Transverse colon (tissue), 4 donors: ENCODE data around the gene PFN2. TPM values are rescaled to one million over a fixed set of nuclear protein-coding genes. Genes with fewer than 3 reads are reported as not detected.

Experiments used
- DNase-seq: peaks from one replicate; pipeline ENCODE4 v3.0.0-alpha.2; 2019
- H3K27ac ChIP-seq, 4 donors: fragments of 200-600 bp; sonication (generic); 2 replicates each; pipeline ENCODE4 v1.5.1; 2016 to 2018; ENCODE audit warnings: inconsistent platforms in 4 of 4
- H3K27me3 ChIP-seq: fragments of 200-600 bp; sonication (generic); 2 replicates; pipeline ENCODE4 v1.5.1; 2017; ENCODE audit warnings: inconsistent platforms
- H3K36me3 ChIP-seq, 4 donors: fragments of 200-600 bp; sonication (generic); 2 replicates each; pipeline ENCODE4 v1.5.1; 2017 to 2019; ENCODE audit warnings: inconsistent platforms in 4 of 4
- H3K4me1 ChIP-seq, 4 donors: fragments of 200-600 bp; sonication (generic); 2 replicates each; pipeline ENCODE4 v1.5.1; 2017 to 2020; ENCODE audit warnings: inconsistent platforms in 4 of 4
- H3K4me3 ChIP-seq, 4 donors: fragments of 200-600 bp; sonication (generic); 1 replicate in 1 of 4; 2 replicates in 3 of 4; pipeline versions ENCODE4 v1.5.1 to v1.6.1; 2017 to 2019; ENCODE audit warnings: inconsistent platforms in 4 of 4
- H3K9me3 ChIP-seq, 2 donors: fragments of 200-600 bp; sonication (generic); 2 replicates each; pipeline ENCODE4 v1.5.1; 2017 to 2019; ENCODE audit warnings: inconsistent platforms in 2 of 2
- EP300 ChIP-seq: sonication (generic); formaldehyde crosslinking; IDR thresholded peaks from one replicate; pipeline ENCODE4 v1.6.1; 2017; ENCODE audit warnings: antibody characterized with exemption, low read depth
- POLR2A ChIP-seq: fragments of 450-650 bp; IDR thresholded peaks from one replicate; pipeline ENCODE4 v1.6.1; 2016; ENCODE audit warnings: antibody characterized with exemption, mild to moderate bottlenecking, moderate library complexity
- POLR2AphosphoS5 ChIP-seq, 3 donors: sonication (generic); formaldehyde crosslinking; IDR thresholded peaks; one replicate each; pipeline ENCODE4 v1.6.1; 2016; ENCODE audit warnings: antibody characterized with exemption in 3 of 3
- WGBS, 2 donors: methylation state at CpG; one replicate each; pipeline ENCODE4 v1.1.5; 2018; ENCODE audit warnings: low coverage in 1 of 2; 5-methylcytosine and 5-hydroxymethylcytosine counted together
- in situ Hi-C, 4 donors: fragments of 200-750 bp; cut with MboI; loops; one replicate each; pipeline versions ENCODE4 v1.15.0 to v1.15.1; 2017; ENCODE audit warnings: low sequenced_read_pairs in 3 of 4, low pct_ligation_motif_present in 1 of 4, low pct_unique_long_range_greater_than_20kb in 1 of 4
- intact Hi-C: fragments of 100-400 bp; cut with DNase I; formaldehyde crosslinking; loops from one replicate; pipeline ENCODE4 v1.15.1; 2023; ENCODE audit warnings: low total_unique reads
- total RNA-seq, 4 donors: library from RNA; depleted of rRNA; stranded (reverse); fragments of >200 nt; gene quantifications; one replicate each; pipeline ENCODE4 v1.1.0, GENCODE V29; 2016
- TF ChIP-seq, protein P1 (sequence below), 5 experiments: fragments of 200-600 bp in 3 of 5; fragments of 450-650 bp in 2 of 5; sonication (generic) in 3 of 5; IDR thresholded peaks; 1 replicate in 2 of 5; 2 replicates in 3 of 5; pipeline ENCODE4 v1.5.1; 2016 to 2017; ENCODE audit warnings: antibody characterized with exemption in 5 of 5, inconsistent platforms in 3 of 5, mild to moderate bottlenecking in 2 of 5, moderate library complexity in 1 of 5

The PFN2 gene
- total RNA-seq, 4 donors from 2014 or later = 14.1 to 49.1 (median 42.6) TPM

DNA sequence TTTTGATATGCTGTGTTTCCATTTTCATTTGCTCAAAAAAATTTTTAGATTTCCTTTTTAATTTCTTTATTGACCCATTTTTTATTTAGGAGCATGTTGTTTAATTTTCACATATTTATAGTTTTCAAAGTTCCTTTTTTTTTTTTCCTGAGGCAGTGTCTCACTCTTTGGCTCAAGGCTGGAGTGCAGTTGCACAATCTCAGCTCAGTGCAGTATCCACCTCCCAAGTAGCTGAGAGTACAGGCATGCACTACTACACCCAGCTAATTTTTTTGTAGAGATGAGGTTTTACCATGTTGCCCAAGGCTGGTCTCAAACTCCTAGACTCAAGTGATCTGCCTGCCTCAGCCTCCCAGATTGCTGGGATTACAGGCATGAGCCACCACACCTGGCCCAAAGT, 36.2 kb downstream of the PFN2 start:
- intact Hi-C loops = no loop called here
- Histone ChIP-seq H3K9me3 (no peaks in the 10 kb centered on the region), H3K27me3 (no peaks in the 10 kb centered on the region), H3K36me3 (no peaks in the 10 kb centered on the region), H3K4me3 (no peak overlapping the region), H3K27ac (peak overlapping the region in 1 of 4 donors; percentile 26), H3K4me1 (peaks cover 0 to 19% (median 8%) of the 10 kb centered on the region in 4 donors)
- in situ Hi-C loops = no loop called here
- no peak for TF ChIP-seq EP300
- no peak for TF ChIP-seq POLR2A
- TF ChIP-seq POLR2AphosphoS5 (IDR thresholded peaks at IDR 0.05) = no peak
- TF ChIP-seq, protein P1, sequence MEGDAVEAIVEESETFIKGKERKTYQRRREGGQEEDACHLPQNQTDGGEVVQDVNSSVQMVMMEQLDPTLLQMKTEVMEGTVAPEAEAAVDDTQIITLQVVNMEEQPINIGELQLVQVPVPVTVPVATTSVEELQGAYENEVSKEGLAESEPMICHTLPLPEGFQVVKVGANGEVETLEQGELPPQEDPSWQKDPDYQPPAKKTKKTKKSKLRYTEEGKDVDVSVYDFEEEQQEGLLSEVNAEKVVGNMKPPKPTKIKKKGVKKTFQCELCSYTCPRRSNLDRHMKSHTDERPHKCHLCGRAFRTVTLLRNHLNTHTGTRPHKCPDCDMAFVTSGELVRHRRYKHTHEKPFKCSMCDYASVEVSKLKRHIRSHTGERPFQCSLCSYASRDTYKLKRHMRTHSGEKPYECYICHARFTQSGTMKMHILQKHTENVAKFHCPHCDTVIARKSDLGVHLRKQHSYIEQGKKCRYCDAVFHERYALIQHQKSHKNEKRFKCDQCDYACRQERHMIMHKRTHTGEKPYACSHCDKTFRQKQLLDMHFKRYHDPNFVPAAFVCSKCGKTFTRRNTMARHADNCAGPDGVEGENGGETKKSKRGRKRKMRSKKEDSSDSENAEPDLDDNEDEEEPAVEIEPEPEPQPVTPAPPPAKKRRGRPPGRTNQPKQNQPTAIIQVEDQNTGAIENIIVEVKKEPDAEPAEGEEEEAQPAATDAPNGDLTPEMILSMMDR (IDR thresholded peaks at IDR 0.05) = no peak
- DNase-seq = no peak

DNA sequence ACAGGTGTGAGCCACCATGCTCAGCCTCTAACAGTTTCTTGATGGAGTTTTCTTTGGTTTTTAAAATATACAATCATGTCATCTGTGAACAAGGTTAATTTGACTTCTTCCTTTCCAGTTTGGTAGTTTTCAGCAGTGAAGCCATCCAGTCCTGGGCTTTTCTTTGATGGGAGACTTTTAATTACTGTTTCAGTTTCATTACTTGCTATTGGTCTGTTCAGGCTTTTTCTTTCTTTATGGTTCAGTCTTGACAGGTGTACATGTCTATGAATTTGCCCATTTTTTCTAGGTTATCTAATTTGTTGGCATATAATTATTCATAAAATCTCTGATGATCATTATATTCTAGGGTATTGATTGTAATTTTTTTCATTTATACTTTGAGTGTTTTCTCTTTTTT, 36.8 kb downstream of the PFN2 start:
- in situ Hi-C loops = no loop called here
- TF ChIP-seq, protein P1 (IDR thresholded peaks at IDR 0.05) = no peak
- TF ChIP-seq EP300 (no peak), POLR2AphosphoS5 (IDR thresholded peaks at IDR 0.05) (no peak), POLR2A (no peak)
- Histone ChIP-seq H3K27ac (no peak overlapping the region), H3K4me3 (no peak overlapping the region), H3K27me3 (no peaks in the 10 kb centered on the region), H3K9me3 (no peaks in the 10 kb centered on the region), H3K4me1 (peaks cover 0 to 19% (median 8%) of the 10 kb centered on the region in 4 donors), H3K36me3 (peaks cover 0 to 4% (median 0%) of the 10 kb centered on the region in 4 donors)
- no peak for DNase-seq
- intact Hi-C loops = no loop called here

DNA sequence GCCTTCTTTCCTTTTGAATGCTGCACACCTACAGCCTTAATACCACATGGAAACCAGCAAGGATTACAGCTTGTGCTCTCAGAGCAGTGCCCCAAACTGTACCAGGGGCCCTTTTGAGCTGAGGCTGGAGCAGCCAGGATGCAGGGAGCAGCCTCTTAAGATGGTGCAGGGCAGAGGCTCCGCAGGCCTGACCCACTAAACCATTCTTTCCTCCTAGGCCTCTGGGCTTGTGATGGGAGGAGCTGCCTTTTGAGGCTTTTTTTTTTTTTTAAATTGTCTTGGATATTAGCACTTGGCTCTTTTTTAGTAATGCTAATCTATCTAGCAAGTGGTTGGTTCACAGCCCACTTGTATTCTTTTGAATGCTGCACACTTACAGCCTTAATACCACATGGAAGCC, 37.7 kb downstream of the PFN2 start:
- H3K4me3 ChIP-seq = no peak overlapping the region
- WGBS, 2 donors = 100% methylated on average over 1 of the region's 1 CpG; no CpG with 5 or more reads in 1 of the 2 donors
- no peak overlapping the region for H3K27ac ChIP-seq
- in situ Hi-C loops = no loop called here
- no peaks in the 10 kb centered on the region for H3K27me3 ChIP-seq
- peaks cover 0 to 19% (median 8%) of the 10 kb centered on the region in 4 donors for H3K4me1 ChIP-seq
- intact Hi-C loops = no loop called here
- peaks cover 0 to 8% (median 0%) of the 10 kb centered on the region in 4 donors for H3K36me3 ChIP-seq
- TF ChIP-seq POLR2A (no peak), EP300 (no peak), POLR2AphosphoS5 (IDR thresholded peaks at IDR 0.05) (no peak)
- TF ChIP-seq, protein P1 (IDR thresholded peaks at IDR 0.05) = no peak
- H3K9me3 ChIP-seq = no peaks in the 10 kb centered on the region
- no peak for DNase-seq

DNA sequence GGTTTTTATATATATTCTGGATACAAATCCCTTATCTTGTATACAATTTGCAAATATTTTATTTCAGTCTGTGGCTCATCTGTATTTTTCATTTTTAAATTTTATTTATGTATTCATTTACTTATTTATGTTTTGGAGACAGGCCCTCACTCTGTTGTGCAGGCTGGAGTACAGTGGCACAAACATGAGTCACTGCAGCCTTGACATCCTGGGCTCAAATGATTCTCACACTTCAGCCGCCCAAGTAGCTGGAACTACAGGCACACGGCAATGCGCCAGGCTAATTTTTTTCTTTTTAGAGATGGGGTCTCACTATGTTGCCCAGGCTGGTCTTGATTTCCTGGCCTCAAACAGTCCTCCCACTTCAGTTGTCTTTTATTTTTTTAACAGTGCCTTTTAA, 50.6 kb downstream of the PFN2 start:
- no peak overlapping the region for H3K27ac ChIP-seq
- peaks cover 0 to 18% (median 0%) of the 10 kb centered on the region in 4 donors for H3K36me3 ChIP-seq
- no peak for TF ChIP-seq POLR2AphosphoS5 (IDR thresholded peaks at IDR 0.05)
- no peak for TF ChIP-seq POLR2A
- TF ChIP-seq, protein P1 (IDR thresholded peaks at IDR 0.05) = no peak
- no peak for TF ChIP-seq EP300
- intact Hi-C loops (no loop called here), in situ Hi-C loops (no loop called here)
- no peaks in the 10 kb centered on the region for H3K9me3 ChIP-seq
- 96% methylated on average over 3 of the region's 3 CpGs; no CpG with 5 or more reads in 1 of the 2 donors for WGBS, 2 donors
- H3K4me3 ChIP-seq = no peak overlapping the region
- no peaks in the 10 kb centered on the region for H3K4me1 ChIP-seq
- DNase-seq = no peak
- no peaks in the 10 kb centered on the region for H3K27me3 ChIP-seq
